Measurements from ENCODE around the gene SYT3. TPM values are rescaled to one million over a fixed set of nuclear protein-coding genes. Genes with fewer than 3 reads are reported as not detected.
"Not testable (repeated sequence)": the region's sequence is repeated elsewhere in the genome, so short reads cannot be mapped to it uniquely, and the experiment has no call there.

SYT3 gene
- polyA plus RNA-seq, 12 donors, result 0.05 to 0.25 (median 0.12) TPM; not detected in 9

- no peak for DNase-seq
Observed at GRCh38 chr19:50636317-50637085, 3.2 kb downstream of the SYT3 start.

GRCh38 chr19:50633973-50634372, 5.7 kb downstream of the SYT3 start:
- DNase-seq, result no peak

GRCh38 chr19:50633359-50633758, 6.3 kb downstream of the SYT3 start:
- DNase-seq, result no peak

- no peak for DNase-seq
Observed at GRCh38 chr19:50632151-50632835, 7.4 kb downstream of the SYT3 start.

DNA sequence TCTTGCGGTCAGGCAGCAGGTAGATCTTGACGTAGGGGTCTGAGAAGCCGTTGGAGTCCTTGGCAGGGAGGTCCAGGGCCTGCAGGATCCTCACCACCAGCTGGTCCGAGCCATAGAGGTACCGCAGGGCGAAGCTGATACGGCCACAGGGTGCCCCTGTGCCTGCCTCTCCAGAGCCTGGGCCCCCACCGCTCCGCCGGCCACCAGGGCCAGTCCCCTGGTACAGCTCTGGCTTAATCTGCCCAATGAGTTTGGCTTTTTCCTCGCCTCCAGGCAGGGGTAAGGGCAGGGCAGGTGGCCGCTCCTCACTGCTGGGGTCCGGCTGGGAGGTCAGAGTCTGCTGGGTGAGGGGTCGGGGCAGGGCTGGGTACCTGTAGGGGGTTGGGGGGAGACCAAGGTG, 9.9 kb downstream of the SYT3 start:
- DNase-seq, result no peak

DNA sequence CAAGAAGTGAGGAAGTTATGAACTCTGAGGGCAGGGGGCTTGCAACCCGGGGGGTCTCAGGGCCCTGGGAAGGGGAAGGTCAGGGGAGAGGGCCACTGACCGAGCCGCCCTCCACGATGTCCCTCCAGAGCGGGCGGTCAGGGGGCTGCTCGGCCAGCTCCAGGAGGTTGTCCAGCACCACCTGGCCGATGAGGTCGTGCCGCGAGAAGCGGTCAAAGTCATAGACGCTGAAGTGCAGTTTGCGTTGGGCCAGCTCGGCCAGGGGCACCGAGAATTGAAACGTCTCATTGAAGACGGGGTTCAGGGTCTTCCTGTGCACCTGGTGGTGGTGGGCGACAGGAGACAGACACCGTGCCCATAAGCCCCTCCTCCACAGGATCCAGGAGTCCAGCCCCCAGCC, 10.5 kb downstream of the SYT3 start:
- DNase-seq, result no peak

- DNase-seq, result no peak
Observed at GRCh38 chr19:50628551-50628950, 11.1 kb downstream of the SYT3 start.

- no peak for DNase-seq
Observed at GRCh38 chr19:50628146-50628545, 11.5 kb downstream of the SYT3 start.

DNA sequence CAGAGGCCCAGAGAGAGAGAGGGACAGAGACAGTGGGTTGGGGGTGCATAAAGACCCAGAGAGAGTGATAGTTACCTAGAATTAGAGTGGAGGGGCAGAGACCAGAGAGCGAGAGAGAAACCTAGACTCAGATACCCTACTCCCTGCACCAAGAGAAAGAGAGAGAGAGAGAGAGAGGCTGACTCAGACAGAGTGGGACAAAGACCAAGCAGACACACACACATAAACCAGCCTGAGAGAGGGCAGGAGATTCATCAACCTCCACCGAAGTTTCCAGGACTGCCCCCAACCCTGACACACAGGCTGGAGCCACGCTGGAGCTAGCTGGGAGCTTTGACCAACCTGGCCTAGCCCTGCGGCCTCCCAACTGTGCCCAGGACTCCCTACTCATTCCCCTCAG, 12.9 kb downstream of the SYT3 start:
- DNase-seq, result no peak

DNA sequence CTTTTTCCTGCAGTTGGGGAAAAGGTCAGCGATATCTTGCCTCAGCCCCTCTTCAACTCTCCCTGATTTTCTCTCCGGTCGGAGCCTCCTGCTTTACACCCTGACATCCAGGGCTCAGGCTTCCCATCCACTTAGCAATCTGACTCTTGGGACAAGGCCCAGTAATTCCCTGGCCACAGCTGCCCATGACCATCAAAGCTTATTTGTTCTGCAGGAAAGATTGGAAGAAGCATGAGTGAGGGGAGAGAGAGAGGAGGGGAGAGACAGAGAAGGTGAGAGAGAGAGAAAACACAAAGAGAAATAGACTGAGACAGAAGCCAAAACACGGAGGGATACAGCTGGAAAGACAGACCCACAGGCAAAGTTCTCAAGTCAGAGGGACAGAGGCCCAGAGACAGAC, 13.7 kb downstream of the SYT3 start:
- no peak for DNase-seq

GRCh38 chr19:50624949-50625600, 14.6 kb downstream of the SYT3 start:
- no peak for DNase-seq

DNA sequence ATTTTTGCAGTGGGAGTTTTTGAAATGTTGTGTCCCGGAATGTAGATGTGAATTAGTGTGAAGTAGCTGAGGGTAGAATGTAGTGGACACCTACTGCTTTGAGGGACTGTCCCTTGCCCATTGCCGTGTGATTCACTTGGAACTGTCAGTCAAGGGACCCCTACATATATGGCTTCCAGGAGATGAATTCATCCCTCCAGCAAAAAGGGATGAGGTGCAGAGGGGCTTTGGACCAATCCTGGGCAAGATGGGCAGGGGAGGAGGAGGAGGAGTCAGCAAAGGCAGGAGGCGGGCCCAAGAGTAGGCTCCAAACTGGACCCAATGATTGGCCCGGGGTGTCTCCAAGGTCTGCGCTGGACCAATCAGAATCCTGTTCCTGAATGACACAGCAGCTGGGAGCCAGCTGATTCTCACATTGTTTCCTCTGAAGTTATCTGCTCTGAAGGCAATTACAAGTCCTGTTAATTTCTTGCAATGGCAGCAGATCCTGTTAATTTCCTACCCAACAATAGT, 19.2 kb downstream of the SYT3 start:
- not testable (repeated sequence) for DNase-seq

- DNase-seq, result not testable (repeated sequence)
Observed at GRCh38 chr19:50619184-50619583, 20.5 kb downstream of the SYT3 start.

- DNase-seq, result not testable (repeated sequence)
Observed at GRCh38 chr19:50618379-50618778, 21.3 kb downstream of the SYT3 start.

GRCh38 chr19:50612504-50613404, 26.9 kb downstream of the SYT3 start:
- DNase-seq, result not testable (repeated sequence)

DNA sequence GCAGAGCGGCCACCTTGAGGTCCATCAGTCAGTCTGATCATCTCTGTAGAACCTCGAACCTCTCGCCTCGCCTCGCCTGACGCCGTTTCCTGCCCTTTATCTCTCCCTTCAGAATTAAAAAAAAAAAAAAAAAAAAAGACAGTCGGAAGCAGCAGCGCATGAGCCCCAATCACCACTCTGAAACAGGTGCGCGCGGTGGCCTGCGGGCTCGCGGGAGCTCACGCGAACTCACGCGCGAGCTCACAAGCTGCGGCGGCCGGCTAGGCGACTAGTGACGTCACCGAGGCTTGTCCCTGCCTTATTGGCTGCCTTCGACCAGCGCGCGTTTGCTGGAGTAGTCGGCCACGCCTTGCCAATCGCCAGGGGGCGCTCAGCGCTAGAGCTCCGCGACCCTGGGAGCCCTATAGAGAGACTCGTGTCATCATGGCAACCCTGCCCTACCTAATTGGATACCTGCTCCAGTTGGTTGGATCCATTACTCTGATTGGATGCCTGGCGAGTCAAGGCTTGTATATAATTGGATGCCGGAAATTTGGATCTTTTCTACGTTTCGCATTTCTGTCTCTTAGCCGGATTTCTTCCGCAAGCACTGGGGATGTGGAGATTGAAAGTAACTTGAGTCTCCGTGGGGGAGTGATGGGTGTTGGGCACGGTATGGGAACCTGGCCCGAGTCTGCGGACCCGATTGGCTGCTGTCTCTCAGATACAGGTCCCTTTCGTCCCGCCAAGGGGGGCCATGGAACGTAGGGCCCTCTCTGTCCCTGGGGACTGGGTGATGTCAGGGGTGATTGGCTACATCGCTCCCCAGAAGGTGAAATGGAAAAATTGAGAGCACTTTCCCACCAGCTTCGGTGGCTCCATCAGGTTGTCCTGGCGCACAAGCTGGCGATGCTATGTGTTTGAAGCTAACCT, 31.6 kb downstream of the SYT3 start:
- peak; percentile 81 for DNase-seq

GRCh38 chr19:50607388-50607787, 32.3 kb downstream of the SYT3 start:
- DNase-seq, result no peak

DNA sequence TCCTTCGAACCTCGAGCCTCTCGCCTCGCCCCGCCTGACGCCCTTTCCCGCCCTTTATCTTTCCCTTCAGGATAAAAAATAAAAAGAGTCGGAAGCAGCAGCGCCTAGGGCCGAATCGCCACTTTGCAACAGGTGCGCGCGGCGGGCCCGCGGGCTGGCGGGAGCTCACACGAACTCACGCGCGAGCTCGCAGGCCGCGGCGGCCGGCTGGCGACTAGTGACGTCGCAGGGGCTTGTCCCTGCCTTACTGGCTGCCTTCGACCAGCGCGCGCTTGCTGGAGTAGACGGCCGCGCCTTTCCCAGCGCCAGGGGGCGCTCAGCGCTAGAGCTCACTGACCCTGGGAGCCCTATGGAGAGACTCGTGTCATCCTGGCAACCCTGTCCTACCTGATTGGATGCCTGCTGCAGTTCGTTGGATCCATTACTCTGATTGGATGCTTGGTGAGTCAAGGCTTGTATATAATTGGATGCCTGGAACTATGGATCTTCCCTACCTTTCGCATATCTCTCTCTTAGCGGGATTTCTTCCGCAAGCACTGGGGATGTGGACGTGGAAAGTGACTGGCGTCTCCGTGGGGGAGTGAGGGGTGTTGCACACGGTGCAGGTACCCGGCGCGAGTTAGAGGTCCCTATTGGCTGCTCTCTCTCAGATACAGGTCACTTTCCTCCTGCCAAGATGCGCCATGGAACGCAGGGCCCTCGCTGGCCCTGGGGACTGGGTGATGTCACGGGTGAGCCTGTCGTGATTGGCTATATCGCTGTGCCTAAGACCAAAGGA, 33.4 kb downstream of the SYT3 start:
- not testable (repeated sequence) for DNase-seq

GRCh38 chr19:50604264-50605073, 35.2 kb downstream of the SYT3 start:
- DNase-seq, result not testable (repeated sequence)
